Stomach (tissue), 9 donors: ENCODE measurements around the gene SPTSSA. TPM values are rescaled to one million over a fixed set of nuclear protein-coding genes. Genes with fewer than 3 reads are reported as not detected.

Source experiments
- DNase-seq, 2 donors: peaks; one replicate each; pipeline versions ENCODE4 v3.0.0 to v3.0.0-alpha.2; 2013 to 2019
- H3K27ac ChIP-seq, 5 donors: fragments of 200-600 bp in 4 of 5; sonication (generic) in 4 of 5; one replicate each; pipeline ENCODE4 v1.5.1; 2013 to 2019; ENCODE audit warnings: mild to moderate bottlenecking in 1 of 5, moderate library complexity in 1 of 5
- H3K27me3 ChIP-seq, 3 donors: fragments of 200-600 bp; sonication (generic); one replicate each; pipeline ENCODE4 v1.5.1; 2017 to 2019; ENCODE audit warnings: mixed run types in 1 of 3
- H3K36me3 ChIP-seq, 4 donors: fragments of 200-600 bp; sonication (generic); 1 replicate in 3 of 4; 2 replicates in 1 of 4; pipeline ENCODE4 v1.5.1; 2016 to 2019
- H3K4me1 ChIP-seq, 4 donors: fragments of 200-600 bp; sonication (generic); one replicate each; pipeline ENCODE4 v1.5.1; 2016 to 2019
- H3K4me3 ChIP-seq, 4 donors: fragments of 200-600 bp; sonication (generic) in 3 of 4; one replicate each; pipeline ENCODE4 v1.5.1; 2016 to 2019; ENCODE audit warnings: mild to moderate bottlenecking in 1 of 4
- H3K9me3 ChIP-seq, 4 donors: fragments of 200-600 bp; sonication (generic); one replicate each; pipeline ENCODE4 v1.5.1; 2016 to 2019
- CTCF ChIP-seq, 7 experiments: fragments of 450-650 bp in 4 of 7; fragments of 200-600 bp in 3 of 7; sonication (generic) in 3 of 7; IDR thresholded peaks; one replicate each; pipeline ENCODE4 v1.5.1; 2016 to 2019; ENCODE audit warnings: antibody characterized with exemption in 7 of 7, control low read depth in 2 of 7, mild to moderate bottlenecking in 1 of 7
- EP300 ChIP-seq: sonication (generic); formaldehyde crosslinking; IDR thresholded peaks from one replicate; pipeline ENCODE4 v1.6.1; 2017; ENCODE audit warnings: antibody characterized with exemption
- POLR2A ChIP-seq, 4 donors: fragments of 450-650 bp; IDR thresholded peaks; one replicate each; pipeline ENCODE4 v1.6.1; 2016; ENCODE audit warnings: antibody characterized with exemption in 4 of 4, control low read depth in 2 of 4, mild to moderate bottlenecking in 1 of 4, moderate library complexity in 1 of 4
- POLR2AphosphoS5 ChIP-seq, 3 donors: sonication (generic); formaldehyde crosslinking; IDR thresholded peaks; one replicate each; pipeline ENCODE4 v1.6.1; 2016; ENCODE audit warnings: antibody characterized with exemption in 3 of 3
- WGBS, 5 donors: extraction: QIAGEN DNeasy Blood & Tissue Kit in 3 of 5; methylation state at CpG; one replicate each; pipeline versions ENCODE4 v1.1.5 to v1.1.7; 2013 to 2018; 5-methylcytosine and 5-hydroxymethylcytosine counted together
- intact Hi-C: fragments of 100-400 bp; cut with DNase I; formaldehyde crosslinking; loops from one replicate; pipeline ENCODE4 v1.15.1; 2023; ENCODE audit warnings: low total_unique reads
- polyA plus RNA-seq, 3 donors: library from polyadenylated mRNA; stranded (reverse); fragments of 200-250 nt; gene quantifications; one replicate each; pipeline ENCODE4 v1.2.3, GENCODE V29; 2013
- total RNA-seq, 5 donors: library from RNA; depleted of rRNA; stranded (reverse); fragments of >200 nt; gene quantifications; one replicate each; pipeline versions ENCODE4 v1.1.0 to v1.2.3, GENCODE V29; 2014 to 2016
- donor health status: healthy with polysubstance abuse.
- donor health status: Bipolar disorder and iron deficiency.
- donor health status: healthy.

SPTSSA gene
- total and polyA plus RNA-seq, 8 donors, result 0.29 to 36.0 (median 21.7) TPM

DNA sequence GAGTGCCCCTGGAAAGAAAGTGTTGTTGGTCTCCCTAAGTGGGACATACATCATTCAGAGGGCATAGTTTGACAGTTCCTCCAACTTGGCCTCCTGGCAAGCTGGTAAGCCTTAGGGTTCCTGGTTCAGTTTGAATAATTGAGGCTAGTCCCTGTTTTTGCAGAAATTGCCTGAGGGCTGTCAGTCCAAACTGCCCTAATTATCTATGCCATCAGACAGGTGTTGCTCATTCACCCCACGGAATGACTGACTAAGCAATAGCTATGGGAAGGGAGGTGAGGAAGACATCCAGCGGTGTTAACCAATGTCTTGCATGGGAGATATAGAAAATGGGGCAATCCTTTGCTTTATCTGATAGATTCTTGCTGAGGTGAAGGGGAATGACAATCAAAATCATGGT is 37.6 kb downstream of the SPTSSA start:
- DNase-seq, result no peak
- peaks cover 0 to 22% (median 13%) of the 10 kb centered on the region in 4 donors for H3K9me3 ChIP-seq
- intact Hi-C loops, result no loop called here
- no peaks in the 10 kb centered on the region for H3K36me3 ChIP-seq
- peaks cover 0 to 23% (median 7%) of the 10 kb centered on the region in 4 donors for H3K4me1 ChIP-seq
- H3K4me3 ChIP-seq, result no peak overlapping the region
- H3K27me3 ChIP-seq, result no peaks in the 10 kb centered on the region
- no peak overlapping the region for H3K27ac ChIP-seq
- 87 to 96% (median 93%) methylated on average over 2 of the region's 2 CpGs for WGBS, 5 donors
- TF ChIP-seq POLR2A (IDR thresholded peaks at IDR 0.05) (no peak), CTCF (IDR thresholded peaks at IDR 0.05) (no peak), POLR2AphosphoS5 (IDR thresholded peaks at IDR 0.05) (no peak), EP300 (no peak)

DNA sequence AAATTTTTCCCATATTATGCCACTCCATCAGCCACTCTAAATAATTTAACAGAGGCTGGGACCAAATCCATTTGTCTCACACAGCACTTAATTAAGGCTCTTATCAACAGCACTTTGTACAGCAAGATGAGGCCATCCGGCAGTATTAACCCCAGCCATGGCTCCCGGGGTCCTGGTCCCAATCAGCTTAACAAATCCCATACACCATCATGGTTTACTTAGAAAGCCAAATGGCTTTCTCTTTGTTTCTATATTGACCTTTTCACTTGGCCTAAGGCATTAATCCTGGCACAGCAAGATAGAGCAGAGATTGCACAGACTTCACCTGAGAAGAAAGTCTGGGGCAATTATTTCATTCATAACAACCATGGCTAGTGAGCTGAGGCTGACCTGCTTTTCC is 38.6 kb downstream of the SPTSSA start:
- no peaks in the 10 kb centered on the region for H3K36me3 ChIP-seq
- WGBS, 5 donors, result 16 to 46% (median 21%) methylated on average over 2 of the region's 2 CpGs
- intact Hi-C loops, result no loop called here
- peaks cover 0 to 22% (median 13%) of the 10 kb centered on the region in 4 donors for H3K9me3 ChIP-seq
- peaks cover 0 to 23% (median 7%) of the 10 kb centered on the region in 4 donors for H3K4me1 ChIP-seq
- TF ChIP-seq EP300 (no peak), POLR2AphosphoS5 (IDR thresholded peaks at IDR 0.05) (no peak), CTCF (IDR thresholded peaks at IDR 0.05) (no peak), POLR2A (IDR thresholded peaks at IDR 0.05) (no peak)
- H3K4me3 ChIP-seq, result no peak overlapping the region
- no peaks in the 10 kb centered on the region for H3K27me3 ChIP-seq
- no peak overlapping the region for H3K27ac ChIP-seq
- no peak for DNase-seq

DNA sequence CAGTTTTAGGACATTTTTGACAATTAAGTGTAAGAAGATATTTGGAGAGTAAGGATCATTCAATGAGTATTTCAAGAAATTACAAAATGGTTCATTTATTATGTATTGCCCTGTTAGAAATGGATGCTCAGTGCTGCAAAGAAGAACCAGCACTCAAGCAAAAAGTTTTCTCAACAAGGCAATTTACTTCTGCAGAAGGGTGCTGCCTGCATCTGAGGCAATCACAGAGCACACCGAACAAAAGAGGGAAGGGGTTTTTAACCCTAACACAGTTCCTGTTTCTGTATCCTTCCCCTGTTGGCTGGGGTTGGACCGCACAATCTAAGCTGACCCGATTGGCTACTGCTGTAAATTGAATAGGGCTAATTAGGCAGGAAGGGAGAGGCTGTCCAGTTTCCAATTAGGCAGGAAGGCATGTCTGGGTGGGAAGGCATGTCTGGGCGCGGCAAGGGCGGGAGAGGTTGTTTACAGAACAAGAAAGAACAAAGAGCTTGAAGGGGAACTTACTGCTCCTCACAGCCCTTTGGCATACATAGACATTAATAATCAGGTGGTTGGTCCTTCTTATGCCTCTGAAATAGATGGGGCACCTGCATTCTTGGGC is 41.4 kb downstream of the SPTSSA start:
- no peaks in the 10 kb centered on the region for H3K4me1 ChIP-seq
- intact Hi-C loops, result no loop called here
- H3K27me3 ChIP-seq, result no peaks in the 10 kb centered on the region
- no peak for DNase-seq
- no peak overlapping the region for H3K4me3 ChIP-seq
- peaks cover 0 to 22% (median 13%) of the 10 kb centered on the region in 4 donors for H3K9me3 ChIP-seq
- no peak overlapping the region for H3K27ac ChIP-seq
- 68 to 85% (median 83%) methylated on average over 6 of the region's 6 CpGs for WGBS, 5 donors
- no peak for TF ChIP-seq CTCF (IDR thresholded peaks at IDR 0.05)
- no peak for TF ChIP-seq POLR2A (IDR thresholded peaks at IDR 0.05)
- no peak for TF ChIP-seq EP300
- no peak for TF ChIP-seq POLR2AphosphoS5 (IDR thresholded peaks at IDR 0.05)
- H3K36me3 ChIP-seq, result no peaks in the 10 kb centered on the region

- Histone ChIP-seq H3K27me3 (no peaks in the 10 kb centered on the region), H3K9me3 (peaks cover 0 to 34% (median 15%) of the 10 kb centered on the region in 4 donors), H3K36me3 (no peaks in the 10 kb centered on the region), H3K4me1 (no peaks in the 10 kb centered on the region), H3K27ac (no peak overlapping the region), H3K4me3 (no peak overlapping the region)
- 90 to 100% (median 96%) methylated on average over 2 of the region's 2 CpGs for WGBS, 5 donors
- intact Hi-C loops, result no loop called here
- no peak for DNase-seq
- TF ChIP-seq POLR2AphosphoS5 (IDR thresholded peaks at IDR 0.05) (no peak), EP300 (no peak), POLR2A (IDR thresholded peaks at IDR 0.05) (no peak), CTCF (IDR thresholded peaks at IDR 0.05) (no peak)
Measured at GRCh38 chr14:34409721-34410120, 52.3 kb downstream of the SPTSSA start.
